ENCODE measurements around the gene CREBL2. TPM values are rescaled to one million over a fixed set of nuclear protein-coding genes. Genes with fewer than 3 reads are reported as not detected.
A peak's percentile ranks its signal among the peaks of the same experiment; 100 is the strongest.

CREBL2 gene
- total and polyA plus RNA-seq, 2 of the 13 experiments (the other 11 are each of a cell fraction or from before 2014, with no cell fraction given): 6.9 to 8.4 TPM

DNA sequence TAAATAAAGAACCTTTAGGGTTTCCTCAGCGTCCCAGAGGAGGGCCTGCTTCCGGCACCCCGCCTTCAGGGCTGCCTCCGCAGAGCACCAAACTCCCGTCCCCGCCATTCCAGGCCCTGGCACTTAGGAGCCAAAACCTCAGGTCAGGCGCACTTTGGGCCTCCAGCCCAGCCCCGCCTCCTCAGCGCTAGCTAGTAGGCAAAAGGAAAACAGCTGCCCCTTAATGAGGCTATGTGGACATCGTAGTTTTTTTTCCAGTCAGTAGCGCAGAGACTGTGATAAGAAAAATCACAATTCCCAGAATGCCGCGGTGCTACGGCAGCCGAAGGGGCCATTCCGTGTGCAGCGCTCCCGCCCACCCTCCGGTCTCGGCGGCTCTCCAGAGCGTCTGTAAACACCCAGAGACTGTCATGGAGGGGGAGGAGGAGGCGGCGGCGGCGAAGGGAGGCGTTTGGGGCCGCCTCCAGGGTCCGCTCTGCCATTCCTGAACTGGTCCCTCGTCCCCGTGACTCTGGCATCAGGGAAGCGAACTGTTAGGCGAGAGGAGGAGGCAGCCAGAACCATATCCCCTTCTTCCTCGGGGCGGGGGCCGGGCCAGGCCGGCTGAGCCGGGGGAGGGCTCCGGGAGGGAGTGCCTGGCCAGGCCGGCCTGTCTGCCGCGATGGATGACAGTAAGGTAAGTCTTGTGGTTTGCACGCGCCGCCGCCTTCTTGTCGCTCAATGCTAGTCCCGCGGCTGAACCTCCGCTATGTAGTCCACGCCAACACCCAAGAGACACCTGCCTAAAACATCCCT is at the start of gene CREBL2 (continued):
- peak; percentile 59; the same call in 1 of the 2 replicates for TF ChIP-seq BRD4 (CRISPR knock-in tag; IDR thresholded peaks at IDR 0.05)
- TF ChIP-seq MTF2 (CRISPR knock-in tag; IDR thresholded peaks at IDR 0.05; ENCODE audit: borderline replicate concordance): 0 out of 2 replicates have a peak, but pooled peaks have one; percentile 29
- TF ChIP-seq PRMT3 (CRISPR knock-in tag; IDR thresholded peaks at IDR 0.05; ENCODE audit: borderline replicate concordance, low read depth): no peak
- no peak for TF ChIP-seq EZH2 (conservative IDR thresholded peaks at IDR 0.05; ENCODE audit: low read depth, low read length)
- no peak for TF ChIP-seq PLRG1 (conservative IDR thresholded peaks at IDR 0.05)
- TF ChIP-seq ZNF274 (CRISPR knock-in tag; IDR thresholded peaks at IDR 0.05): no peak
- TF ChIP-seq ZNF615 (CRISPR knock-in tag; IDR thresholded peaks at IDR 0.05; ENCODE audit: borderline replicate concordance): no peak; the same call in 1 of the 2 replicates
- no peak; the same call in 1 of the 2 replicates for TF ChIP-seq ZNF678 (CRISPR knock-in tag; IDR thresholded peaks at IDR 0.05)
- TF ChIP-seq KLF9 (CRISPR knock-in tag; IDR thresholded peaks at IDR 0.05; ENCODE audit: low read depth): no peak; the same call in 1 of the 2 replicates
- TF ChIP-seq HOXA5 (CRISPR knock-in tag; IDR thresholded peaks at IDR 0.05): no peak; the same call in 1 of the 2 replicates
- peak; percentile 39; the same call in 1 of the 2 replicates for TF ChIP-seq RCOR2 (CRISPR knock-in tag; IDR thresholded peaks at IDR 0.05)
- peak; percentile 83 for TF ChIP-seq HDAC1 (CRISPR knock-in tag; IDR thresholded peaks at IDR 0.05)
- TF ChIP-seq, protein P1, sequence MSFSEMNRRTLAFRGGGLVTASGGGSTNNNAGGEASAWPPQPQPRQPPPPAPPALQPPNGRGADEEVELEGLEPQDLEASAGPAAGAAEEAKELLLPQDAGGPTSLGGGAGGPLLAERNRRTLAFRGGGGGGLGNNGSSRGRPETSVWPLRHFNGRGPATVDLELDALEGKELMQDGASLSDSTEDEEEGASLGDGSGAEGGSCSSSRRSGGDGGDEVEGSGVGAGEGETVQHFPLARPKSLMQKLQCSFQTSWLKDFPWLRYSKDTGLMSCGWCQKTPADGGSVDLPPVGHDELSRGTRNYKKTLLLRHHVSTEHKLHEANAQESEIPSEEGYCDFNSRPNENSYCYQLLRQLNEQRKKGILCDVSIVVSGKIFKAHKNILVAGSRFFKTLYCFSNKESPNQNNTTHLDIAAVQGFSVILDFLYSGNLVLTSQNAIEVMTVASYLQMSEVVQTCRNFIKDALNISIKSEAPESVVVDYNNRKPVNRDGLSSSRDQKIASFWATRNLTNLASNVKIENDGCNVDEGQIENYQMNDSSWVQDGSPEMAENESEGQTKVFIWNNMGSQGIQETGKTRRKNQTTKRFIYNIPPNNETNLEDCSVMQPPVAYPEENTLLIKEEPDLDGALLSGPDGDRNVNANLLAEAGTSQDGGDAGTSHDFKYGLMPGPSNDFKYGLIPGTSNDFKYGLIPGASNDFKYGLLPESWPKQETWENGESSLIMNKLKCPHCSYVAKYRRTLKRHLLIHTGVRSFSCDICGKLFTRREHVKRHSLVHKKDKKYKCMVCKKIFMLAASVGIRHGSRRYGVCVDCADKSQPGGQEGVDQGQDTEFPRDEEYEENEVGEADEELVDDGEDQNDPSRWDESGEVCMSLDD (CRISPR knock-in tag; IDR thresholded peaks at IDR 0.05; ENCODE audit: borderline replicate concordance): peak; percentile 27; the same call in 1 of the 2 replicates

Data from HepG2 (cell line).